Fibroblast of the conjunctiva (primary cell): Measurements from ENCODE around the gene RC3H2.
"Not testable (repeated sequence)": the region's sequence is repeated elsewhere in the genome, so short reads cannot be mapped to it uniquely, and the experiment has no call there.

Experiments used
- DNase-seq: peaks from one replicate; pipeline ENCODE4 v3.0.0-alpha.2; 2010; ENCODE audit warnings: low read depth

RC3H2 gene

GRCh38 chr9:122846371-122846940, 58.7 kb downstream of the RC3H2 start:
- no peak for DNase-seq

GRCh38 chr9:122845116-122845515, 60.0 kb downstream of the RC3H2 start:
- no peak for DNase-seq

DNA sequence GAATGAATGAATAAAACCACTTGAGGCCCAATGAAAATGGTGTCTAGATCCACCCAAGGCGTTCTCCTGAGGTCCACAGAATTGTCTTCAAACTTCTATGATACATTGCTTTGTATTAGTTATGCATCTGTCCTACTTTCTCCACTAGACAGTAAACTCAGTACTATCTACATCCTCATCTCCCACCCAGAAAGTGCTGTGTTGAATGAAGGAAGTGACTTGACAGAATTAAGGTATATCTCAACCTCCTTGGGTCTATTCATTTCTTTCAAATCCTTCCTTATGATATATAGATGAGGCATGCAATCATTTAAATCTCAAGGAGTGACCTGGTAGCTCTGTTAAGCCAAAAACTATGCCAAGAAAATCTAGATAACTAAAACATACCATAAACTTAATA, 61.0 kb downstream of the RC3H2 start:
- no peak for DNase-seq

DNA sequence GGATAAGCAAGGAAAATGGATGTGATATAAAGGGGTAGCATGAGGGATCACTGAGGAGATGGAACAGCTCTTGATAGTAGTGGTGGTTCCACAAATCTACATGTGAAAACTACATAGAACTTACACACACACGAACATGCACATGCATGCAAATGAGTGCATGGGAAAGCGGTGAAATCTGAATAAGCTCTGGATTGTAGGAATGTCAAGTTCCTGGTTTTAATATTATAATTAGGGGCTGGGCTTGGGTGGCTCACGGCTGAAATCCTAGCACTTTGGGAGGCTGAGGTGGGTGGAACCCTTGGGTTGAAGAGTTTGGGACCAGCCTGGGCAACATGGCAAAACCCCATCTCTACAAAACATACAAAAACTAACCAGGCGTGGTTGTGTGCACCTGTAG, 63.7 kb downstream of the RC3H2 start:
- no peak for DNase-seq

DNA sequence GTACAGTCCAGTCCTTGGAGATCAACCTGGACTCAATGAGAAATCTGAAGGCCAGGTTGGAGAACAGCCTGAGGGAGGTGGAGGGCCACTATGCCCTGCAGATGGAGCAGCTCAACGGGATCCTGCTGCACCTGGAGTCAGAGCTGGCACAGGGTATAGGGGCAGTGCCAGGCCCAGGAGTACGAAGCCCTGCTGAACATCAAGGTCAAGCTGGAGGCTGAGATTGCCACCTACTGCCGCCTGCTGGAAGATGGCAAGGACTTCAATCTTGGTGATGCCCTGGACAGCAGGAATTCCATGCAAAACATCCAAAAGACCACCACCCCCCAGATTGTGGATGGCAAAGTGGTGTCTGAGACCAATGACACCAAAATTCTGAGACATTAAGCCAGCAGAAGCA, 66.7 kb downstream of the RC3H2 start:
- not testable (repeated sequence) for DNase-seq

DNA sequence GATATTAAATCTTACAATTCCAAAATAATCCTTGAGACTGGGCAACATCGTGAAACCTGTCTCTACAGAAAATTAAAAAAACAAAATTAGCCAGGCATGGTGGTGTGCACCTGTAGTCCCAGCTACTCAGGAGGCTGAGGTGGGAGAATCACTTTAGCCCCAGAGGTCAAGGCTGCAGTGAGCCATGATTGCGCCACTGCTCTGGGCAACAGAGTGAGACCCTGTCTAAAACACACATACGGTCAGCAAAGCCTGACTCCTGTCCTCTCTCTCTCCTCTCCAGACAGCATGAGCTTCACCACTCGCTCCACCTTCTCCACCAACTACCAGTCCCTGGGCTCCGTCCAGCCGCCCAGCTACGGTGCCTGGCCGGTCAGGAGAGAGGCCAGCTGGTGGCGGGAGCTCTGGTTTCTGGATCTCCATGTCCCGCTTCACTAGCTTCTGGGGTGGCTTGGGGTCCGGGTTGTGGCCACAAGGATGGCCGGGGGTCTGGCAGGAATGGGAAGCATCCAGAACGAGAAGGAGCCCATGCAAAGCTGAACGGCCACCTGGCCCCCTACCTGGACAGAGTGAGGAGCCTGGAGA, 67.8 kb downstream of the RC3H2 start:
- DNase-seq: no peak

DNA sequence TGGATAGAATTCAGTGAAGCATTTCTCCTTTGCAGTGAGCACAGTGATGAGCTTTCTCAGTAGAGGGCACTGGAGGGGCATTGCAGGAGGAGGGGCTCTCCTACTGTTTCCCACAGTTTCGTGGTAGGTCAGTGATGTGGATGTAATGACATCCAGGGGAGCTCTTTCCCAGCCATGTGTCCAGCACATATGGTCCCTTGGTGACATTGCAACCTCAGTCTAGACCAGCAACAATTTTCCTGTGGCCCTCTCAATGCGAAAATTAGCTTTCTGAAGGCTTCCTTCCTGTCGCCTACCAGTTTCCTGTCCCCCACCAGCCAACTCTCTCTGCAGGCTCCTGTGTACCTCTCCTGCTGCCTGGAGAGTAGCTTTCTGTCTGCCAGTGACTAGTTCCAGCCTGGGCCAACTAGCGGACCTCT, 69.8 kb downstream of the RC3H2 start:
- no peak for DNase-seq

GRCh38 chr9:122832194-122832593, 73.0 kb downstream of the RC3H2 start:
- DNase-seq: no peak

GRCh38 chr9:122828965-122829284, 76.2 kb downstream of the RC3H2 start:
- DNase-seq: not testable (repeated sequence)

DNA sequence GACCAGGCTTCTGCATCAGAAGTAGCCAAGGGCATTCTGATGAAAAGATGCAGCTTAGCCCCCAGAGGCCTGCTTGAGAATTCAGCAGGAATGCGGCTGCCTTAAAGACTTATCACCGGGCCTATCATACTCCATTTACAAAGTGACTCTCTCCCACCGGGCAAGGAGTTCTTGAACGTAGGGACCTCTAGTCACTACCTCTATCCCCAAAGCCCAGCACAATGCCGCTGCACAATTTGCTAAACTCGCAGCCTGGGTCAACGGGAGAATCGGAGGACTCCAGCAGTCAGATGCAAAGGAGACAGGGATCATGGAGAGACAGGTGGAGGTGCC, 77.4 kb downstream of the RC3H2 start:
- no peak for DNase-seq

GRCh38 chr9:122822938-122823337, 82.2 kb downstream of the RC3H2 start:
- DNase-seq: no peak

DNA sequence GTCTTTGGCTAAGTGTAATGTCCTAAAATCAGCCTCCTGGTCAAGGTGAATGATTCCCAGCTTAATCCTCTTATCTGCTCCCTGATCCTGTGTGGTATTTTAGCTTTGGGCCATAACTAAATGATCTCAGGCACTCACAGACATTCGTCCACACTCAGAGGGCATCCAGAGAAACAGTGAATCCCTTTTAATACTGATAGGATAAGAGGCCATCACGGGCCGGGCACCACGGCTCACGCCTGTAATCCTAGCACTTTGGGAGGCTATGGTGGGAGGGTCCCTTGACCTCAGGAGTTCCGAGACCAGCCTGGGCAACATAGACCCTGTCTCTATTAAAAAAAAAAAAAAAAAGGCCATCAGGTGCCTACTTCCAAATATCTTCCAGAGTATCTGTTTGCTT, 83.1 kb downstream of the RC3H2 start:
- no peak for DNase-seq

DNA sequence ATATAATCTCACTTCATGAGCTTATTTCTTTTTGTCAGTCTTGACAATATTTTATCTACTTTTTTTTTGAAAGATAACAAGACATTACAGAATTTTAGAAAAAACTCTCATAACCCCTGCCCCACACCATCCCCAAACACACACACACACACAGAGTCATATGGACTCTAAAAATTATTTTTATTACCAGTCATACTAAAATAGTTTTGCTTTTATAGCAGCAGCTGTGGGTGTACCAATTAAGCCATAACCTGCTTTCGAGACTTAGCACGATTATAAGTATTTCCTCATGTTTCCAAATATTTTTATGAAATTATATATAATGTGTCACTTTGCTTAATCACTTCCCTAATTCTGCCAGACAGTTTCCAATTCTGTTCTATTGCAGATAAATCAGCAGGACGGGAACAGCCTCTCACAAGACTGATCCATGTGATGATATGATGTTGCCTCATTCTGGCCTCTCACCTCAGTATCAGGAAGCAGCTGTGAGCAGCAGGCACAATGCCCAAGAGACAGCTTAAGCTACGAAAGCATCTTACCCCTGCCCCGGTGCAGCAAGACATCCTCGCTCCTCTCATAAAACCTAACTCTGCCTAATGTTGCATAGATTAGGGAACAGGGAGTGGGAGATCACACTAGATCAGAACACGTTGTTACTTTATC, 83.7 kb downstream of the RC3H2 start:
- DNase-seq: peak; percentile 43

DNA sequence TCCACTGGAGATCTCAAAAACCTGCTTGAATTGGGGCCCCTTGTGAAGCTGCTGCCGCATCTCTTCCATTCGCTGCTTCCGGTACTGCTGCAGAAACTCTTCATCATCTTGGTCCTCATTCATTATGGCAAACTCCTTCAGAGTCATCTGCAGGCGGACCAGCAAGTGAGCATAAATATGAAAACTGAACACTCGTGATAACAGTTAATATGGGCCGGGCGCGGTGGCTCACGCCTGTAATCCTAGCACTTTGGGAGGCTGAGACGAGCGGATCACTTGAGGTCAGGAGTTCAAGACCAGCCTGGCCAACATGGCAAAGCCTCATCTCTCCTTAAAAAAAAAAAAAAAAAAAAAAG, 84.7 kb downstream of the RC3H2 start:
- DNase-seq: no peak

GRCh38 chr9:122819791-122820489, 85.2 kb downstream of the RC3H2 start:
- no peak for DNase-seq

- no peak for DNase-seq
Observed at GRCh38 chr9:122819326-122819725, 85.8 kb downstream of the RC3H2 start.

DNA sequence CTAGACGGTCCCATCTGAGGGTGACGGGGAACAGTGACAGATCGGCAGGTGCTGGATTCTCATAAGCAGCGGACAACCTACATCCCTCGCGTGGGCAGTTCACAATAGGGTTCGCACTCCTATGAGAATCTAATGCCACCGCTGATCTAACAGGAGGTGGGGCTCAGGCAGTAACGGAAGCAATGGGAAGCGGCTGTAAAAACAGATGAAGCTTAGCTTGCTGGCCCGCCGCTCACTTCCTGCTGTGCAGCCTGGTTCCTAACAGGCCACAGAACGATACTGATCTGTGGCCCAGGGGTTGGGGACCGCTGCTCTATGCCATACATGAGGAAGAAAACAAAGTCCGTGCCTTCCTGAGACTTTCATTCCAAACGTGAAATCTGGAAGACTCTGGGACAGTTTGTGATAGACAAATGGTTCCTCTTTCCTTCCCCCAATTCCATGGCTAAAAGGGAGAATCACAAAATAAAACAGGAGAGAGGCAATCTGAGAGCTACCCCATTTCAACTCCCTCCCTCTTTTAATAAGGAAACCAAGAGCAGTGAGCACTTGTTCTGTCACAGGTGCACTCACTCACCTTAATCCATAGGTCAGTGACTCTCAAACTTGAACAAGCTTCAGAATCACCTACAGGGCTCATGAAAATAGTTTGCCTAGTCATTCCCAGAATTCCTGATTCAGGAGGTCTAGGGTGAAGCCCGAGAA, 88.8 kb downstream of the RC3H2 start:
- DNase-seq: no peak

DNA sequence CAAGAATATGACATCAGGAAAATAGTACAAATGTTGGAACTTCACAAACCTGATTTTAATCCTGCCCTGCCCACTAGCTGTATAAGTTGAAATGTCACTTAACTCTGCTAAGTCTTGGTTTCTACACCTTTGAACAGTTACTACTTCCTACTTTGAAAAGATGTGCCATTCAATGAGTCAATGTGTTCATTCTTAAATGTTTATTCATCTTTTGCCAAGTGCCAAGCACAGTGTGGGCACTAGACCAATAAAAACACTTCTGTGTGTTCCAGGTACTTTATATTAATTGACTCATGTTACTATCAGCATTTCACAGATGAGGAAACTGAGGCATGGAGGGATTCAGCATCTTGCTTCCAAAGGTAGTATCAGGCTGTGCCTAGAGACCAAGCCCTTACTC, 89.6 kb downstream of the RC3H2 start:
- DNase-seq: no peak

DNA sequence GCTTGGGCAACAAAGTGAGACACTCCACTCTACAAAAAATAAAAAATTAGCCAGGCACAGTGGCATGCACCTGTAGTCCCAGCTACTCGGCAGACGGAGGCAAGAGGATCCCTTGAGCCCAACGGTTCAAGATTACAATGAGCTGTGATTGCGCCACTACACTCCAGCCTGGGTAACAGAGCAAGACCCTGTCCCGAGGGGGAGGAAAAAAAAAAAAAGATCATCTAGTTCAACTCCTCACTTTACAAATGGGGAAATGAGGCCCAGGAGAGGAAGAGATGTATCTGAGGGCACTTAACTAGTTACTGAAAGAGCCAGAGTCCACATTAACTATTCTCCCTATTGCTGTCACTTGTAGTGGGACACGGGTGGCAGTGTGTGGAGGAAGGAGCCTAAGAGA, 90.6 kb downstream of the RC3H2 start:
- no peak for DNase-seq

DNA sequence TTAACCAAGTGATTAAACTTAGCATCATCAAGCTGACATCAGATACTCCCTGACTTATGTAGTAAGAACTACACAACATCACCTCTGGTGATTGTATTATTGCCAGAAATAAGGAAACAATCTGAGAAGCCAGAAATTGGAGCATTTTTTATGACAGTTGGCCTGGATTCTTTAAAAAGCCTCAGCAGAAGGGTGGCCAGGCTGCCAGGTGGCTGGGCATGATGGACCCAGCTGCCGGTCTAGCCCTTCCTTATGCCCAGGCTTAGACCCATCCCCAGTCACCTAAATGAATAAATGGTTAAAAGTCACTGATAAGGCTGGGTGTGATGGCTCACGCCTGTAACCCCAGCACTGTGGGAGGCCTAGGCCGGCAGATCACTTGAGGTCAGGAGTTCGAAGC, 92.4 kb downstream of the RC3H2 start:
- DNase-seq: no peak

GRCh38 chr9:122810306-122810946, 94.7 kb downstream of the RC3H2 start:
- peak; percentile 64 for DNase-seq

DNA sequence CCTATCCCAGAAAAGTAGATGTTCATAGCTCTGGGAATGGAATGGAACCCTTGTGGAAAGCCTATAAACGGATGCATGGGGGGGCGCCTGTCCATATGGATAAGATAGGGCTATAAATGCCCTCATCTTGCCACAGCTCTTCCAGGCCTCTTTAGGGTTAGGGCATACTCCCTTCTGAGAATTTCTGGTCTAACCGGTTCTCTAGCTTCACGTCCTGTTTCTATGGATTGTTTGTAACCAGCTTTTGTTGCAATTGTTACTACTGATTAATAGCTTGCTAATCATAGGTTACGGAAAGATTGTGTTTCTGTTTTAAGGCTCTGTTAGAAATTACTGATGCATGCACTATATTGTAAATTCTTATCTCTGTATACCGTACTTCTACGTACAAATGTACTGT, 95.9 kb downstream of the RC3H2 start:
- DNase-seq: not testable (repeated sequence)
